Spleen (tissue), 11 donors: ENCODE measurements around the gene STK33. TPM values are rescaled to one million over a fixed set of nuclear protein-coding genes. Genes with fewer than 3 reads are reported as not detected.

ENCODE experiments used
- DNase-seq: peaks from one replicate; pipeline ENCODE4 v3.0.0-alpha.2; 2020
- H3K27ac ChIP-seq, 8 donors: fragments of 200-600 bp; sonication (generic) in 7 of 8; 1 replicate in 4 of 8; 2 replicates in 4 of 8; pipeline versions ENCODE4 v1.5.0 to v1.8.0; 2016 to 2021; ENCODE audit warnings: inconsistent platforms in 4 of 8, mild to moderate bottlenecking in 4 of 8, moderate library complexity in 1 of 8
- H3K27me3 ChIP-seq, 7 donors: fragments of 200-600 bp; sonication (generic) in 6 of 7; replicated peaks in 1 of 7; 1 replicate in 4 of 7; 2 replicates in 3 of 7; pipeline versions ENCODE4 v1.5.0 to v1.8.0; 2016 to 2021; ENCODE audit warnings: inconsistent platforms in 3 of 7, mild to moderate bottlenecking in 1 of 7
- H3K36me3 ChIP-seq, 6 donors: fragments of 200-600 bp; sonication (generic) in 5 of 6; 1 replicate in 4 of 6; 2 replicates in 2 of 6; pipeline versions ENCODE4 v1.5.0 to v1.8.0; 2016 to 2021; ENCODE audit warnings: inconsistent platforms in 2 of 6
- H3K4me1 ChIP-seq, 6 donors: fragments of 200-600 bp; sonication (generic) in 5 of 6; 1 replicate in 3 of 6; 2 replicates in 3 of 6; pipeline versions ENCODE4 v1.5.0 to v1.8.0; 2016 to 2021; ENCODE audit warnings: inconsistent platforms in 3 of 6
- H3K4me3 ChIP-seq, 8 donors: fragments of 200-600 bp; sonication (generic) in 7 of 8; 1 replicate in 4 of 8; 2 replicates in 4 of 8; pipeline versions ENCODE4 v1.5.0 to v1.8.0; 2016 to 2021; ENCODE audit warnings: inconsistent platforms in 4 of 8, mild to moderate bottlenecking in 4 of 8, moderate library complexity in 2 of 8
- H3K9me3 ChIP-seq, 8 donors: fragments of 200-600 bp; sonication (generic) in 7 of 8; 1 replicate in 4 of 8; 2 replicates in 4 of 8; pipeline versions ENCODE4 v1.5.0 to v1.8.0; 2016 to 2021; ENCODE audit warnings: inconsistent platforms in 4 of 8
- POLR2A ChIP-seq, 3 donors: fragments of 450-650 bp; IDR thresholded peaks; one replicate each; pipeline ENCODE4 v1.5.1; 2017; ENCODE audit warnings: antibody characterized with exemption in 3 of 3, mild to moderate bottlenecking in 1 of 3
- POLR2AphosphoS5 ChIP-seq, 3 donors: sonication (generic); formaldehyde crosslinking; IDR thresholded peaks; one replicate each; pipeline ENCODE4 v1.5.1; 2017; ENCODE audit warnings: antibody characterized with exemption in 3 of 3
- WGBS, 5 donors: extraction: QIAGEN DNeasy Blood & Tissue Kit in 3 of 5; methylation state at CpG; one replicate each; pipeline versions ENCODE4 v1.1.5 to v1.1.7; 2013 to 2018; 5-methylcytosine and 5-hydroxymethylcytosine counted together
- intact Hi-C: fragments of 100-400 bp; cut with DNase I; formaldehyde crosslinking; loops from one replicate; pipeline ENCODE4 v1.15.0; 2023; ENCODE audit warnings: low total_unique reads
- polyA plus RNA-seq, 3 donors: library from polyadenylated mRNA; stranded (reverse); fragments of 200-250 nt; gene quantifications; one replicate each; pipeline ENCODE4 v1.2.1, GENCODE V29; 2013
- total RNA-seq, 7 donors: library from RNA; depleted of rRNA in 3 of 7; stranded (reverse); fragments of >200 nt in 3 of 7; fragmentation: NEBNext Ultra II Directional in 4 of 7; extraction: Animal tissue kit (Norgen Biotek cat#: 25700) in 4 of 7; gene quantifications; one replicate each; pipeline versions ENCODE4 v1.1.0 to v1.2.1, GENCODE V29; 2016 to 2021
- TF ChIP-seq, protein P1 (sequence below), 11 experiments: fragments of 200-600 bp in 7 of 11; fragments of 450-650 bp in 4 of 11; sonication (generic) in 4 of 11; IDR thresholded peaks in 8 of 11; conservative IDR thresholded peaks in 3 of 11; 1 replicate in 7 of 11; 2 replicates in 4 of 11; pipeline versions ENCODE4 v1.4.0 to v1.8.0; 2016 to 2021; ENCODE audit warnings: antibody characterized with exemption in 11 of 11, inconsistent platforms in 4 of 11, mild to moderate bottlenecking in 1 of 11
- donor health status: healthy with polysubstance abuse.
- donor health status: DM: no; HTN: no; CAD: no; lungs with moderate emphysema.
- donor health status: DM: no; HTN: no; CAD: no.
- donor health status: Bipolar disorder and iron deficiency.
- donor health status: healthy.
- donor health status: DM: no; HTN: no; CAD: no.
- donor health status: DM: yes; HTN: yes; CAD: no.

STK33 gene
- total and polyA plus RNA-seq, 10 donors = 1.6 to 8.1 (median 3.8) TPM

DNA sequence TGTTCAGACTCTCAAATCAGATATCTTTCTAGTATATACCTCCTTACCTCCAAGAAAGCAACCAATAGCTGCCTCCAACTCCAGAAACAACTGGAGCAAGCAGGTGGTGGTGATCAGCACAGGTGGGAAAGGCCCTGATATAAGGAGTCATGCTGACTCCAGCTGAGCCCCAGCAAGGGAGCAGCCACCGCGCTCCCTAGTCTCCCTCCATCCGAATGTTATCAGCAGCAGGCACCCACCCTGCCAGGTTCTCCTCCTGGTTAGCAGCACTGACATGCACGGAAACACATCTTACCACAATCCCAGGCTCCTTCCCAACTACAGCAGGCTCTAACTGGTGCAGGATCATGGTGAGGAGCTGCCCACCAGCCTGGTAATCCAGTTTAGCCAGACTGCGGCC is 18.5 kb upstream of the STK33 start:
- Histone ChIP-seq H3K27ac (no peak overlapping the region), H3K4me1 (peaks cover 0 to 14% (median 6%) of the 10 kb centered on the region in 6 donors), H3K36me3 (peaks cover 0 to 32% (median 8%) of the 10 kb centered on the region in 6 donors), H3K4me3 (no peak overlapping the region), H3K27me3 (no peaks in the 10 kb centered on the region), H3K9me3 (no peaks in the 10 kb centered on the region)
- no peak for DNase-seq
- intact Hi-C loops = no loop called here
- 82 to 94% (median 89%) methylated on average over 5 of the region's 5 CpGs for WGBS, 5 donors
- TF ChIP-seq POLR2A (IDR thresholded peaks at IDR 0.05) = no peak
- no peak for TF ChIP-seq POLR2AphosphoS5 (IDR thresholded peaks at IDR 0.05)
- TF ChIP-seq, protein P1, sequence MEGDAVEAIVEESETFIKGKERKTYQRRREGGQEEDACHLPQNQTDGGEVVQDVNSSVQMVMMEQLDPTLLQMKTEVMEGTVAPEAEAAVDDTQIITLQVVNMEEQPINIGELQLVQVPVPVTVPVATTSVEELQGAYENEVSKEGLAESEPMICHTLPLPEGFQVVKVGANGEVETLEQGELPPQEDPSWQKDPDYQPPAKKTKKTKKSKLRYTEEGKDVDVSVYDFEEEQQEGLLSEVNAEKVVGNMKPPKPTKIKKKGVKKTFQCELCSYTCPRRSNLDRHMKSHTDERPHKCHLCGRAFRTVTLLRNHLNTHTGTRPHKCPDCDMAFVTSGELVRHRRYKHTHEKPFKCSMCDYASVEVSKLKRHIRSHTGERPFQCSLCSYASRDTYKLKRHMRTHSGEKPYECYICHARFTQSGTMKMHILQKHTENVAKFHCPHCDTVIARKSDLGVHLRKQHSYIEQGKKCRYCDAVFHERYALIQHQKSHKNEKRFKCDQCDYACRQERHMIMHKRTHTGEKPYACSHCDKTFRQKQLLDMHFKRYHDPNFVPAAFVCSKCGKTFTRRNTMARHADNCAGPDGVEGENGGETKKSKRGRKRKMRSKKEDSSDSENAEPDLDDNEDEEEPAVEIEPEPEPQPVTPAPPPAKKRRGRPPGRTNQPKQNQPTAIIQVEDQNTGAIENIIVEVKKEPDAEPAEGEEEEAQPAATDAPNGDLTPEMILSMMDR (IDR thresholded peaks at IDR 0.05 in 8 of 11, conservative IDR thresholded peaks at IDR 0.05 in 3 of 11) = no peak

DNA sequence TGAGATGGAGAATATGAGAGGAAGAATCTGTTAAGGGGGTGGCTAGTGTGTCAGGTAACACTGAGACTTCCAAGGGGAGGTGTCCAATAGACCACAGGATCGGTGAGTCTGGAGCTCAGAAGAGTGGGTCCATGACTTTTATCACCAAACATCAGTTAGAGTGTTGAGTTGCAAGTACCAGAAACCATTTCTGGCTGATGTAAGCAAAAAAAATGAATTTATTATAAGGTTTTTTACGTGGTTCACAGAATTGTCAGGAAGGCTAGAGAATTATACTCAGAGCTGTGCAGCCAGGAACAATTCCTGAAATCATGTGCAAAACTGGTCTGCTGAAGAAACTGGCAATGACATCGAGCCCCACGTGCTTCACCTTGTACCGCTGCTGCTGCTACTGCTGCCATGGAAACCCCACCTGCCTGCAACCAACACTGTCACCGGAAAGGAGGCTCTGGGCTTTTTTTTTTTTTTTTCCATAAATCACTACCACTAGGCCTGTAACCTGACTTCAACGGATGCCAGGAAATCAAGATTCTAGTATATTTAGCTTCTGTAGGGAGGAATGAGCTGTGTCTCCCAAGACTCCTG is 16.6 kb upstream of the STK33 start:
- no peak for DNase-seq
- Histone ChIP-seq H3K4me3 (no peak overlapping the region), H3K36me3 (peaks cover 0 to 13% (median 0%) of the 10 kb centered on the region in 6 donors), H3K27ac (no peak overlapping the region), H3K27me3 (peaks cover 0 to 4% (median 0%) of the 10 kb centered on the region in 7 donors), H3K4me1 (peaks cover 0 to 14% (median 6%) of the 10 kb centered on the region in 6 donors), H3K9me3 (no peaks in the 10 kb centered on the region)
- TF ChIP-seq POLR2A (IDR thresholded peaks at IDR 0.05) (no peak), POLR2AphosphoS5 (IDR thresholded peaks at IDR 0.05) (no peak)
- TF ChIP-seq, protein P1 (IDR thresholded peaks at IDR 0.05 in 8 of 11, conservative IDR thresholded peaks at IDR 0.05 in 3 of 11) = no peak
- 33 to 80% (median 42%) methylated on average over 7 of the region's 7 CpGs for WGBS, 5 donors
- intact Hi-C loops = no loop called here

DNA sequence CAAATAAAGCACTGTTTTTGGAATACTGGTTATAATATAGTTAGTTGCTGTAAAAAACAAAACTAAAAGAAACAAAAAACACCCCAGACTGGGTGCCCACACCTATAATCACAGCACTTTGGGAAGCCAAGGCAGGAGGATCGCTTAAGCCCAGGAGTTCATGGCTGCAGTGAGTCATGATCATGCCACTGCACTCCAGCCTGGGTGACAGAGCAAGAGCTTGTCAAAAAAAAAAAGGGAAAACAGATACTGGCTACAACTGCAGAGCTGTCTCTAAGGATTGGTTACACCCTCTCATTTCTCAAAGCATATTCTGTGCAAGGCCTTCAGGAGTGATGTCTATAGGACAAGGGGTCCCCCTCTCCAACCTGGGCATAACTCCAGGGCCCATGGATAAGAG is 14.6 kb upstream of the STK33 start:
- Histone ChIP-seq H3K36me3 (no peaks in the 10 kb centered on the region), H3K27me3 (peaks cover 0 to 14% (median 0%) of the 10 kb centered on the region in 7 donors), H3K9me3 (no peaks in the 10 kb centered on the region), H3K4me1 (peaks cover 0 to 14% (median 6%) of the 10 kb centered on the region in 6 donors), H3K4me3 (no peak overlapping the region), H3K27ac (no peak overlapping the region)
- TF ChIP-seq POLR2AphosphoS5 (IDR thresholded peaks at IDR 0.05) (no peak), POLR2A (IDR thresholded peaks at IDR 0.05) (no peak)
- TF ChIP-seq, protein P1 (IDR thresholded peaks at IDR 0.05 in 8 of 11, conservative IDR thresholded peaks at IDR 0.05 in 3 of 11) = no peak
- intact Hi-C loops = no loop called here
- DNase-seq = no peak
- WGBS, 5 donors = 88 to 97% (median 96%) methylated on average over 1 of the region's 1 CpG

DNA sequence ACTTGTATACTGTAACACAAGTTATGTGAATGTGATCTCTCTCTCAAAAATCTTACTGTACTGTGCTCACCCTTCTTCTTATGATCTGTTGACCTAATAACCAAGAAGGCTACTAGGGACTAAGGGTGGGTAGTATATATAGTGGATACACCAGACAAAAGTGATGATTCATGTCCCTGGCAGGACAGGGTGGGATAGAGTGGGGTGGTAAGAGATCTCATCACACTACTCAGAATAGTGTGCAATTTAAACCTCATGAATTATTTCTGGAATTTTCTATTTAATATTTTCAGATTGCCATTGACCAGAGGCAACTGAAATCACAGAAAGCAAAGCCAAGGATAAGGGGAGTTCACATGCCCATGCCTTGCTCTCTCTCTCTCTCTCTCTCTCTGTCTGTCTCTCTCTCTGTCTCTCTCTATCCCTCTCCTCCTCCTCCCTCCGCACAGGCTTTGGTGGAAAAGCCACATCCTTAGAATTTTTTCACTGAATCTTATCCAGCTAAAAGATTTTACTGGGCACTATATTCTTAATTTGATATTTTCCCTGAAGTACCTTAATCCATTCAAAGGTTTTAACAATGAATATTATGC is 12.0 kb upstream of the STK33 start:
- Histone ChIP-seq H3K27me3 (peaks cover 0 to 14% (median 0%) of the 10 kb centered on the region in 7 donors), H3K4me1 (no peaks in the 10 kb centered on the region), H3K36me3 (no peaks in the 10 kb centered on the region), H3K9me3 (no peaks in the 10 kb centered on the region), H3K4me3 (no peak overlapping the region), H3K27ac (no peak overlapping the region)
- DNase-seq = no peak
- whole genome bisulfite sequencing, 5 donors = 95 to 97% (median 95%) methylated on average over 1 of the region's 1 CpG
- intact Hi-C loops = no loop called here
- TF ChIP-seq, protein P1 (IDR thresholded peaks at IDR 0.05 in 8 of 11, conservative IDR thresholded peaks at IDR 0.05 in 3 of 11) = no peak
- TF ChIP-seq POLR2A (IDR thresholded peaks at IDR 0.05) (no peak), POLR2AphosphoS5 (IDR thresholded peaks at IDR 0.05) (no peak)
